Hindlimb muscle (tissue), 1 donor: ENCODE measurements around the gene AKR7A3. TPM values are rescaled to one million over a fixed set of nuclear protein-coding genes. Genes with fewer than 3 reads are reported as not detected.

ENCODE experiments used
- DNase-seq: peaks from one replicate; pipeline ENCODE4 v3.0.0-alpha.2; 2013
- polyA plus RNA-seq: library from polyadenylated mRNA; unstranded; fragments of 120-200 nt; gene quantifications from one replicate; pipeline ENCODE4 v1.2.1, GENCODE V29; 2013; ENCODE audit not compliant: insufficient read length

Gene AKR7A3
- polyA plus RNA-seq, 1 donor: 1.6 TPM

DNA sequence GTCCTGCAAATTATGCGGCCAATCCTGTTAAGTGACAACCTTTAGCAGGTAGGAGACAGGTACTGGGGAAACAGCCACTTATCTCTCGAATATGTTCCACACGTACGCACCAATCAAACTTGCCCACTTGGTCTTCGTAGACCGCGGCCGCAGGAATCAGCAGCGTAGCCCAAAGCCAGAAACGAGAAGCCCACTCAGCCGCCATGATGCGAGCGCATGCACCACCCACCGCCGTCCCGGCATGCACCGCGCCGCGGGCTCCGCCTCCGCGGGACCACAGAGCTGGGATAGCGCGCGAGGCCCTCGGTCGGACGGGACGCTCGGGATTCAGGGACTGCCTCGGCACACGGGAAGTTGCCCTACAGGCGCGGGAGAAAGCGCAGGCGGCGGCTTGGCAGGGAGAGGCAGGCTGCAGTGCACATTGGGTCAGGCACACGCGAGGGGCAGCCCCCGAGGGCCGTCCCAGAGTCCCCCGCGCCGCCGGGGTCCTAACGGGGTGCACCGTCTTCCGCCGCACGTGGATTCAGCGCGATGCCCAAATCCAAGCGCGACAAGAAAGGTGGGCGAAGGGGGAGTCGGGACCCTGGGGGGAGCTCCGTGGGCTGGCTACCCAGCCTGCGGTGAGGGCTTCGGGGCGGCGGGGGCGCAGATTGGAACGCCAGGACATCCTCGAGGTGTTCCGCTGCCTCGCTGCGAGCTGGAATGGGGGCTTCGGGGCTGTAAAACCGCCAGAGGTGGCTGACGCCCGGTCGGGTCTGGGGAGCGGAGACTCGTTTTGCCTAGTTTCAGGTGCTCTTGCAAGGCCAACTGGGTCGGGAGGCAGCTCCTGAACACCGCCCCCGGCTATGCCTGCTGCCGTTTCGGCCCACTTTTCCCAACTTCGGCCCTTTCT is 37.0 kb downstream of the AKR7A3 start, which contains the start of the genes EMC1 and MRTO4:
Gene EMC1, minus strand, starts transcription at position 220 of the 892 bp plus-strand sequence. Its CDS starts 15 bp downstream, at position 205.
Gene MRTO4, plus strand, starts transcription at position 501 of the 892 bp plus-strand sequence. Its CDS starts 31 bp downstream, at position 532.
- DNase-seq: peak; percentile 93

DNA sequence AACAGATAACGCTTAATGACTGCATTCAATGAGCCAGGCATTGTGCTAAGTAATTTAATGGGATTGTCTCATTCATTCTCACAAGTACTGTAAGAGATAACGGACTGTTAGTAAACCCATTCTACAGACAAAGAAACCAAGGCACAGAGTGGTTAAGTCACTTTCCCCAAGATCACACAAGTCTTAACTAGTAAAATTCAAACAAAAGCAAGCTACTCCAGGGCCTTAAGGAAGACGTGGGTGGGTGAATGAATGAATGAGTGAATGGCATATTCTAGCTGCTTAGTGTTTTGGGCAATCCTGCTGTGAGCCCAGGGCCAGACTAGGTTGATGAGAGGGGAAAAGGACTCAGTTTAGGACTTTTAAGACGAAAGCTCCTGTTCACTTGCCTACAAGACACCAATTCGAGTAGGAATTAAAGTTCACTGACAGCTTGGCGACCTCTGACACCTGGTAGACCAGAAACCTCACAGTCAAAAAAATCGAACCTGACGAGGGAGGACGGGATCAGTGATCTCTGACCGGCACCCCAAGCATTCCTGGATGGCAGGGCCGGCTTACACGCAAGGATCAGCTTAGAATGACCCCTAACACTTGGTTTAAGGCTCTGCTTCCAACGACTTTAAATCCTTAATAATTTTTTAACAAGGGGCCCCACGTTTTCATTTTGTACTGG is 37.8 kb downstream of the AKR7A3 start:
- no peak for DNase-seq

DNA sequence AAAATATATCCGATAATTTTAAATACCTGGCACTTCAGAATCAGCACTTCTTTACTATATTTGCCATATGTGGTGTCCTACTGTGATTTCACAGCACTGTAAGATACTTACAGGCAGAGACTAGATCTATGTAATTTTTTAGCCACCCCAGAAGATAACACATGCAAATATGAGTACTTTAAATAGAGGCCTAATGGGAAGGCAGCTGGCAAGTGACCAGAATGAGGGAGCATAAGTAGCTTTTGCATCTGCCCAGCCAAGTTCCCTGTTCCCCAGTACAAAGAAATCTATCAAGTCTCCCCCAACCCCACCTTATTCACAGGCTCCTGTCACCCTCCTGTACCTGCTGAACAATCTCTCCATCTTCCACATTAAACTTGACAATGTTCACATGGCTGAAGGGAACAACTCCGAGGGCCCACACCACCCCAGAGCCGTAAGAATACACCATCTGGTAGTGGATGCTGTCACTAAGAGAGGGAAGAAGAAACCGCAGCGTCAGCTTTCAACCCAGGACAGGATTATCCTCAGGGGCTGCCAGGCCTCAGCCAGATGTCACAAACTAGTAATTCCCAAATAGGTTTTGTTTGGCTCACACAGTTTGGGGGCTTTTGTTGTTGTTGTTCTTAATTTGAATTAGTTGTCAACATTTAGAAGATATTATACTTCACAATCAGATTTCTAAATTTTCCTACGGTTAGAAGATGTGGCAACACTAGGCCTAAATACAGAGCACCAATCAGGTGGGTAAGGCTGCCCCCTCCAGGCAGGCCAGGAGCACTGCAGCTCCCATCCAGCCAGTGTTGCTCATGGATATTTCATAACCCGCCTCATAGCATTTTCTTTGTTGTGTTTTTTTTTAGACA is 47.7 kb downstream of the AKR7A3 start:
- peak; percentile 36 for DNase-seq

DNA sequence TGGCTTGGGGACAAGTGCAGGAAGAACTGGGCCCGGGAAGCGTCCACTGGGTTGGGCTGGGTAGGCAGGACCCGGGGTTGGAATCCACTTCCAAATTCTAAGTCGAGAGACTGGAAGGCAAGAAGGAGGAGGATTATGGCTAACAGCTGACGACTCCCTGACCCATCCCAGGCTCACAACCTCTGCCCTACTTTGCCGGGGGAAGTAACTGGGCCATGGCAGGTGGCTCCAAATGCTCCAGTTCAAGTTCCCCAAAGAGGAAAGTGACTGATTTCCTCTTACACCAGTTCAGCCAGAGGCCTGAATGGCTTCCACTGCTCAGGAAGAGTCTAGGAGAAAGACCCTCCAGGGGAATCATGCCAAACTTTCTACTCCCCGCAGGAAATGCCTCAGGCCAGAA is 48.7 kb downstream of the AKR7A3 start:
- no peak for DNase-seq

DNA sequence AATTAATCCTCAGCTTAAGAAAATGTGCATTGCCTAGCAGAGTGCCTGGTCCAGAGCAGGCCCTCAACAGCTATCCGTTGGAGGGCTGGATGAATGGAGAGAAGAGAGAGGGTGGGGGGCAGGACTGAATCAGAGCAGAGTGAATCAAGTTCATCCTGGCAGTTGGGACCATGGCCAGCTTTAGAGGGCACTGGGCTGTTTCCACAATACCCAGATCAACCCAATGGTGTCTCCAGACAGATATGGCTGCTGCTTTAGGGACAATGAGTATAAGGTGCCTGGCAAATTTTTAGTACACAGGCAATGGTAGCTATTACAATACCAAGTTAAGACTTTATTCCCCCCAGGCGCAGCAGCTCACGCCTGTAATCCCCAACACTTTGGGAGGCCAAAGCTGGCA is 54.3 kb downstream of the AKR7A3 start:
- no peak for DNase-seq

Other genes with a start within 250 kb of the AKR7A3 start
- 98.1 TPM for gene UBR4, start 78.5 kb downstream of the AKR7A3 start, polyA plus RNA-seq
- 41.5 TPM for gene EMC1, start 37.2 kb downstream of the AKR7A3 start, polyA plus RNA-seq
- gene MRTO4, start 37.0 kb downstream of the AKR7A3 start, polyA plus RNA-seq: 29.1 TPM
- gene AKR7A2, start 23.4 kb upstream of the AKR7A3 start, polyA plus RNA-seq: 53.2 TPM
- 13.1 TPM for gene SLC66A1, start 23.6 kb upstream of the AKR7A3 start, polyA plus RNA-seq
- gene CAPZB, start 196.8 kb upstream of the AKR7A3 start, polyA plus RNA-seq: 285 TPM